ENCODE data around the gene ASTN2.

DNA sequence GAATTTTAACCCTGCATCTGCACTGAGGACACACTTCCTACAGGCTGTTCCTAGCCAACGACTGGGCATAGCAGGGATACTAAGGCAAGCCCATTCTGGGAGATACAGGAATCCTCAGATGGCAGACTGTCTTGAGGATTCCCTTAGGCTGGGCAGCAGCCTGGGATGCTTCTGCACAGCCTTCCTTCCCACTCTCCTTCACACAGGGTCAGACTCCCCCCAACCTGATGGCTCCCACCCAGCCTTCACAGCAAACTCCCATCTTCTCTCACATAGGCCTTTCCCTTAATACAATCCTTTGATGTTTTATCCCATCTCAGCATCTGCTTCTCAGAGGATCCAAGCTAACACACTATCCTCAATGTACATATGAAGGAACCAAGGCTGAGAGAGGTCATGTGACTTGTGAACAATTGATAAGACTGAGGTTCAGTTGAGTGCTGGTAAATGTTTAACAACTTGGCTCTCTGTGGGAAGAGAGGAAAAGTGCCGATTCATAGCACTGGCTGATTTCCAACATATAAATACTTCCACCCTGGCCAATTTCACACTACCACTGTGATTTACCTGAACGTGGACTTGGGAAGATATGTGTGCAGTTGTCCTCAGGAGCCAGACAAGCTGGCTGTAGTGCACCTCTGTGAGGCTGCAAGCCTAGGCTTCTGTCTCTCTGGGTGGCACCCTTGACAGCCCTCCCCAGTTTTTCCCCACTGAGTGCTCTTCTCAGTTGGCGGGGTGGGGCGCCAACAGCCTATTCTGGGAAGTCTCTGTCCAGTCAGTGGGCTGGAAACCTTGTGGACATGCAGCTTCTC is 848.0 kb downstream of the ASTN2 start:
- TF ChIP-seq, protein P1, sequence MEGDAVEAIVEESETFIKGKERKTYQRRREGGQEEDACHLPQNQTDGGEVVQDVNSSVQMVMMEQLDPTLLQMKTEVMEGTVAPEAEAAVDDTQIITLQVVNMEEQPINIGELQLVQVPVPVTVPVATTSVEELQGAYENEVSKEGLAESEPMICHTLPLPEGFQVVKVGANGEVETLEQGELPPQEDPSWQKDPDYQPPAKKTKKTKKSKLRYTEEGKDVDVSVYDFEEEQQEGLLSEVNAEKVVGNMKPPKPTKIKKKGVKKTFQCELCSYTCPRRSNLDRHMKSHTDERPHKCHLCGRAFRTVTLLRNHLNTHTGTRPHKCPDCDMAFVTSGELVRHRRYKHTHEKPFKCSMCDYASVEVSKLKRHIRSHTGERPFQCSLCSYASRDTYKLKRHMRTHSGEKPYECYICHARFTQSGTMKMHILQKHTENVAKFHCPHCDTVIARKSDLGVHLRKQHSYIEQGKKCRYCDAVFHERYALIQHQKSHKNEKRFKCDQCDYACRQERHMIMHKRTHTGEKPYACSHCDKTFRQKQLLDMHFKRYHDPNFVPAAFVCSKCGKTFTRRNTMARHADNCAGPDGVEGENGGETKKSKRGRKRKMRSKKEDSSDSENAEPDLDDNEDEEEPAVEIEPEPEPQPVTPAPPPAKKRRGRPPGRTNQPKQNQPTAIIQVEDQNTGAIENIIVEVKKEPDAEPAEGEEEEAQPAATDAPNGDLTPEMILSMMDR (IDR thresholded peaks at IDR 0.05; ENCODE audit: low read depth, low read length, missing input control) = no peak
- TF ChIP-seq, protein P2, sequence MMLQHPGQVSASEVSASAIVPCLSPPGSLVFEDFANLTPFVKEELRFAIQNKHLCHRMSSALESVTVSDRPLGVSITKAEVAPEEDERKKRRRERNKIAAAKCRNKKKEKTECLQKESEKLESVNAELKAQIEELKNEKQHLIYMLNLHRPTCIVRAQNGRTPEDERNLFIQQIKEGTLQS (IDR thresholded peaks at IDR 0.05) = no peak
- TF ChIP-seq, protein P3, sequence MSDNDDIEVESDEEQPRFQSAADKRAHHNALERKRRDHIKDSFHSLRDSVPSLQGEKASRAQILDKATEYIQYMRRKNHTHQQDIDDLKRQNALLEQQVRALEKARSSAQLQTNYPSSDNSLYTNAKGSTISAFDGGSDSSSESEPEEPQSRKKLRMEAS (IDR thresholded peaks at IDR 0.05) = peak; percentile 82
- TF ChIP-seq FOXA1 (IDR thresholded peaks at IDR 0.05) (peak; percentile 76), YY1 (IDR thresholded peaks at IDR 0.05) (peak; percentile 59), GABPA (IDR thresholded peaks at IDR 0.05 in 1 of 2, conservative IDR thresholded peaks at IDR 0.05 in 1 of 2) (no peak), TAF1 (conservative IDR thresholded peaks at IDR 0.05) (peak; percentile 89), SP1 (IDR thresholded peaks at IDR 0.05) (peak; percentile 64), EGR1 (IDR thresholded peaks at IDR 0.05; ENCODE audit: low read depth in 2 of 2) (peak in 1 of 2 donors; percentile 41), JUND (IDR thresholded peaks at IDR 0.05) (peak in 1 of 2 donors; percentile 74), HNF4G (IDR thresholded peaks at IDR 0.05) (no peak), RXRA (IDR thresholded peaks at IDR 0.05) (peak; percentile 69 to 92)
- TF ChIP-seq, protein P4, sequence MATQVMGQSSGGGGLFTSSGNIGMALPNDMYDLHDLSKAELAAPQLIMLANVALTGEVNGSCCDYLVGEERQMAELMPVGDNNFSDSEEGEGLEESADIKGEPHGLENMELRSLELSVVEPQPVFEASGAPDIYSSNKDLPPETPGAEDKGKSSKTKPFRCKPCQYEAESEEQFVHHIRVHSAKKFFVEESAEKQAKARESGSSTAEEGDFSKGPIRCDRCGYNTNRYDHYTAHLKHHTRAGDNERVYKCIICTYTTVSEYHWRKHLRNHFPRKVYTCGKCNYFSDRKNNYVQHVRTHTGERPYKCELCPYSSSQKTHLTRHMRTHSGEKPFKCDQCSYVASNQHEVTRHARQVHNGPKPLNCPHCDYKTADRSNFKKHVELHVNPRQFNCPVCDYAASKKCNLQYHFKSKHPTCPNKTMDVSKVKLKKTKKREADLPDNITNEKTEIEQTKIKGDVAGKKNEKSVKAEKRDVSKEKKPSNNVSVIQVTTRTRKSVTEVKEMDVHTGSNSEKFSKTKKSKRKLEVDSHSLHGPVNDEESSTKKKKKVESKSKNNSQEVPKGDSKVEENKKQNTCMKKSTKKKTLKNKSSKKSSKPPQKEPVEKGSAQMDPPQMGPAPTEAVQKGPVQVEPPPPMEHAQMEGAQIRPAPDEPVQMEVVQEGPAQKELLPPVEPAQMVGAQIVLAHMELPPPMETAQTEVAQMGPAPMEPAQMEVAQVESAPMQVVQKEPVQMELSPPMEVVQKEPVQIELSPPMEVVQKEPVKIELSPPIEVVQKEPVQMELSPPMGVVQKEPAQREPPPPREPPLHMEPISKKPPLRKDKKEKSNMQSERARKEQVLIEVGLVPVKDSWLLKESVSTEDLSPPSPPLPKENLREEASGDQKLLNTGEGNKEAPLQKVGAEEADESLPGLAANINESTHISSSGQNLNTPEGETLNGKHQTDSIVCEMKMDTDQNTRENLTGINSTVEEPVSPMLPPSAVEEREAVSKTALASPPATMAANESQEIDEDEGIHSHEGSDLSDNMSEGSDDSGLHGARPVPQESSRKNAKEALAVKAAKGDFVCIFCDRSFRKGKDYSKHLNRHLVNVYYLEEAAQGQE (IDR thresholded peaks at IDR 0.05) = peak; percentile 88

Data from liver (tissue), 3 donors.